HS-5 (cell line): ENCODE results near the gene MYOCD.
A peak's percentile ranks its signal among the peaks of the same experiment; 100 is the strongest.

Source experiments
- DNase-seq: peaks from one replicate; pipeline ENCODE4 v3.0.0-alpha.2; 2012; ENCODE audit warnings: low read depth

The MYOCD gene

GRCh38 chr17:12765548-12765947 lies 99.9 kb downstream of the MYOCD start:
- DNase-seq = peak; percentile 66

- no peak for DNase-seq
Observed at GRCh38 chr17:12768255-12768654, 102.6 kb downstream of the MYOCD start.

- DNase-seq = no peak
Observed at GRCh38 chr17:12769981-12770380, 104.3 kb downstream of the MYOCD start.

GRCh38 chr17:12773153-12773552 lies 107.5 kb downstream of the MYOCD start:
- no peak for DNase-seq

GRCh38 chr17:12789075-12789480 lies 123.4 kb downstream of the MYOCD start:
- DNase-seq = peak; percentile 9

- peak; percentile 1 for DNase-seq
Observed at GRCh38 chr17:12789481-12790248, 124.0 kb downstream of the MYOCD start, which contains the start of gene ARHGAP44. ARHGAP44 (plus strand) TSS chr17:12789498; CDS start chr17:12789839, 341 bp downstream.

- DNase-seq = no peak
Observed at GRCh38 chr17:12790249-12791106, 124.8 kb downstream of the MYOCD start.

GRCh38 chr17:12794919-12795532 lies 129.3 kb downstream of the MYOCD start:
- no peak for DNase-seq

GRCh38 chr17:12800855-12801365 lies 135.2 kb downstream of the MYOCD start:
- DNase-seq = no peak

GRCh38 chr17:12806630-12807029 lies 140.9 kb downstream of the MYOCD start:
- no peak for DNase-seq

- no peak for DNase-seq
Observed at GRCh38 chr17:12808723-12809122, 143.0 kb downstream of the MYOCD start.

GRCh38 chr17:12812877-12813276 lies 147.2 kb downstream of the MYOCD start:
- no peak for DNase-seq

GRCh38 chr17:12813664-12814063 lies 148.0 kb downstream of the MYOCD start:
- DNase-seq = no peak

- DNase-seq = no peak
Observed at GRCh38 chr17:12814718-12815117, 149.0 kb downstream of the MYOCD start.

- no peak for DNase-seq
Observed at GRCh38 chr17:12815642-12816141, 150.0 kb downstream of the MYOCD start.
